HG03432 (cell line): Measurements from ENCODE around the gene FYB1.

Experiments
- ATAC-seq: cut with Tn5 transposase; IDR thresholded peaks from one replicate; pipeline ENCODE4 v1.9.1; 2021; ENCODE audit warnings: mild to moderate bottlenecking, moderate library complexity; ENCODE audit not compliant: unreplicated experiment

The FYB1 gene

DNA sequence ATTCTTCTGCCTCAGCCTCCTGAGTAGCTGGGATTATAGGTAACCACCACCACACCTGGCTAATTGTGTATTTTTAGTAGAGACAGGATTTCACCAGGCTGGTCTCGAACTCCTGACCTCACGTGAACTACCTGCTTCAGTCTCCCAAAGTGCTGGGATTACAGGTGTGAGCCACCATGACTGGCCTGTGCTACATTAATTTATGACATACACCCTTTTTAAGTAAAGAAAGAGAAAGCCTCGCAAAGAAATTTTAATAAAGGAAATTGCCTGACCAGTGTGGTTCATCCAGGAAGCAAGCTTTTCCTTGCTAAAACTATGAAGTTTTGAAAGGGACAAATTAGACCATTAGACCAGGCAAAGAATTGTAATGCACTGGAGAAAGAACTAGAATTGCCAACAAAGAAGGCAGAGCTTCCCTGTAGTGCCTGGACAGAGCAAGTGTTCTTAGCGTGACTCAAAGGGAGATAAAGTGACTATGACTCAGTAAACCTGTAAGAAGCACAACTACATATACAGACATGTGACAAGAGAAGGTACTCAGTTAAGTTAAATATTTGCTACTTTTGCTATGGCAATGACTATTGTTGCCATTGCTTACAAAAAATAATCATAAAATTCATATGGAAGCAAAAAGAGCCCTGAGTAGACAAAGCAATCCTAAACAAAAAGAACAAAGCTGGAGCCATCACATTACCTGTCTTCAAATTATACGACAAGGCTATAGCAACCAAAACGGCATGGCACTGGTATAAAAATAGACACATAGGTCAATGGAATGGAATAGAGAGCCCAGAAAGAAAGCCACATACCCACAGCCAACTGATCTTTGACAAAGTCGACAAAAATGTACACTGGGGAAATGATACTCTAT, 54.6 kb downstream of the FYB1 start:
- ATAC-seq = peak; percentile 85

DNA sequence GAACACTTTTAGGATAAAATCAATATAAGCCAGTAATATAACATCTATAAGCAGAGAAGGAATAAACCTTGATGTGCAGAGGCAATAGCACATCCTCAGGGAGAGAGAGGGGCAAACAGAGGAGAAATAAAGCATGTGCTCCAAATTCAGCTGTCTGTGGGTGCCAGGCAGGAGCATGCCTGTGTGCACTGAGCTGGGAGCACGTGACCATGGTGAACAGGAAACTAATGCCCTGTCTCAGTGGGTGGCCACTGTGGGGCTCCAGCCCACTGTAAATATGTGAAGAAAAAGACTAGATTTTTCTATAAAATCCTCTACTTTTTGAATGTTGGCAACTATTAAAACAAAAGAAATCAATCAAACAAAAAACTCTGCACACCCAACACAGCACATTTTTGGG, 55.3 kb downstream of the FYB1 start:
- ATAC-seq = peak; percentile 37

DNA sequence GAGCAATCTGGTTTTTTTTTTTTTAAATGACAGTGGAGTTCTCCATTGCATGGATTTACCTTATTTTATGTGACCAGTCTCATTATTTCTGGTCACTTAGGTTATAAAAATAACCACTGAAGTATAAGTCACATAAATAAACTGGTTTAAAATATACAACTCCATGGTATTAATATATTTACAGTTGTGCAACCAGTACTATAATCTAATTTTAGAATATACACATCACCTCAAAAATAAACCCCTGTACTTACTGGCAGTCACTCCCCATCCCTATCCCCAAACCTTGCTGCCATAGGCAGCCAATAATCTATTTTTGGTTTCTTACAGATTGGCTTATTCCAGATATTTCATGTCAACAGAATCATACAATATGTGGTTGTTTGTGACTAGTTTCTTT, 57.8 kb downstream of the FYB1 start:
- no peak for ATAC-seq

DNA sequence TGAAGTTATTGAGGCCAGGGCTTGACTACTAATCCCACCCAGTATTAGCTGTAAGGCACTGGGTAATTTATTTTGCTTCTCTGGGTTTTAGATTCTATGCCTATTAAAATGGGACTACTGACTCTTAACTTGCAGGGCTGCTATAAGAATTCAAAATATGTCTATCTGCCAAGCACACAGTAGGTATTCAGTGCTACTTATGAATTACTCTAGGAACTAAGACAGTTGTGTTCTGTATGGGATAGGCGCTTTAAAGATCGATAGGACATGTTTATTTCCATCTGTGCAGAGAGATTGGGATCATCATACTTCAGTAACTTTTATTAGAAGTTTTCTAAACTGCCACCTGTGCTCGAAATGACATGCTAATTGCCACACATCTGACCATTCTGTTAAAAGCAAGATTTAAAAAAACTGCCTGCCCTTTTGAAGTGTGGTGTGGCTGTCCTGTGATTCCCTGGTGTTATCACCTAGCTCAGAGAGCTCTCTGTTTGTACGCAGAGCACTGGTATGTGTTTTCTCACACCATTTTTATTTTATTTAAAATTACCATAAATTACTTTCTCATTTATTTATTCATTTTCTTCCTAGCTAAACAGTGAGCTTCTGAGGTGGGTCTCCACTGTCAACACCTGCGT, 58.7 kb downstream of the FYB1 start:
- no peak for ATAC-seq

DNA sequence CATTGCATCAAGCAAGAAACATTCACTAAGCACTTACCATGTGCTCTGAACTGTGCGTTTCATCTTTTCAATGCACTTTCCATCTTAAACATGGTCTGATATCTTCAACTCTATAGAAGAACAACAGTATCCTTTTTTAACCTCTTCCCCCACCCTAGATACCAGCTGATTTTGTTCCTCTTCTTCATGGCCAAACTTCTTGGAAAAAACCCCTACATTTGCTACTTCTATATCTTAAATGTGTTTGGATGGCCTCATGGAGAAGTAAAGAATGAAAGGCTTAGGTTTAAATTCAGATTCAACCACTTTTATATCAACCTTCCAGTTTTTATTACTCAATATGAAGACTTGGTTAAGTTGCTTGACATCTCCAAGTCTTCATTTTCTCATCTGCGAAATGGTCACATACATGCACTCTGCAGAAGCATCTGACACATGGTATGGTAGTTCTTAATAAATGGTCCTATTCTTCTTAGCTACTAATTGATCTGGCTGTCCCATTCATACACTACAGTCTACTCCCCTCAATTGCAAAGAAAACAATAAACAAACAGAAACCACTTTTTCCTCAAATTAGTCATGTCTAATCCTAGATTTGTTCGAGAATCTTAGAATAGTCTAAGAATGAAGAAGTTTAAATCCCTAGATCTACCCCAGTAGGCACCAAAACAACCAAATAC, 59.4 kb downstream of the FYB1 start:
- no peak for ATAC-seq

DNA sequence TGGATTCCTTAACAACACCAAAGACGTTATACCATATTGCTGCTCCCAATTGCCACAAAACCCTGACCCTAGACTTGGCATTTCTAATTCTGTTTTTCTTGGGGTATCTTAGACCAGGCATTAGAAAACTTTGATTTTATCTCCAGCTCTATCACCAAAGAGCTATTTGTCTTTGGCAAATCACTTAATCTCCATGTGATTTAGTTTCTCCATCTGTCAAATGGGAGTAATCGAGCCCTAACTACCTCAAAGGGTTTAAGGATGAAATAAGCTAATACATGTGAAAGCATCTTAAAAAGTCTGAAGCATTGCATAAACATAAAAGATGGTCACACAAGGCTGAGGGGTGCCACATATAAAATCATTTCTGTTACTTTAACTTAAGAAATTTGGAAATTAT, 60.6 kb downstream of the FYB1 start:
- no peak for ATAC-seq

DNA sequence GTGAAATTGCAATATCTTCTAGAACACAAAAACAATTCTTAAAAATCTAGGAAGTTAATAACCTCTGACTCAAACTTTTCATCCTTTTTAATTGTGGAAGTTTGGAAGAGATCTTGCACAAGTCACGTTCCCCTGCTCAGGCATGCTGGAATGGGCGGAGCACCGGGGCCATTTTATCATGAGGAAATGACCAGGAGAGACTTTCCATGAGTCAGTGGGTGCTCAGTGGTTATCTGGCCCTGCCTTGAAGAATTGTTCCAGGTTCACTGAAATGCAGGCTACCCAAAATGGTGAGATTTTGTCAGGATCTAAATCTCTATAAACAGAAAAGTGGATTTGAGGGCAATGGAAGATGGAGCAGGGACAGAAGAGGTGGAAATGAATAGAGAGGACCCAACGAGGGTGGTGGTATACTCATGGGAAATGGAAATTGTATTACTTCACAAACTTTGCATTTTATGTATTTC, 61.2 kb downstream of the FYB1 start:
- no peak for ATAC-seq

DNA sequence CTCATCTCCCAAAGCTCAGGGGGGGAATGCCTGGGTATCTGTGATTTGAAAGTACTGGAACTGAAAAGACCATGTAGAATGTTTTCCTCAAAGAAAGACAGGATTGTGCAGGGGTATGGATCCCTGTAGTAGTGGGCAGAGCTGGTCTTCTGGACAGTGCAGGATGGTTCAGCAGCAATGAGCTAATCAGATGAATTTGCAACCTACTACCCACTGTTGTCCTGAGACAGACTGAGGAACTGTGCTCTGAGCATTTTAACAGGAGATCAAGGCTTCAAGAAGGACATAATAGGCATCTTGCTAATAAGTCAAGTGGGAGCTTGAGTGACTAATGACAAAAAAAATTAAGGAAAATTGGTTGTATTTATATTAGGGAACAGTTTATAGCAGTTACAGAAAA, 61.7 kb downstream of the FYB1 start:
- no peak for ATAC-seq

DNA sequence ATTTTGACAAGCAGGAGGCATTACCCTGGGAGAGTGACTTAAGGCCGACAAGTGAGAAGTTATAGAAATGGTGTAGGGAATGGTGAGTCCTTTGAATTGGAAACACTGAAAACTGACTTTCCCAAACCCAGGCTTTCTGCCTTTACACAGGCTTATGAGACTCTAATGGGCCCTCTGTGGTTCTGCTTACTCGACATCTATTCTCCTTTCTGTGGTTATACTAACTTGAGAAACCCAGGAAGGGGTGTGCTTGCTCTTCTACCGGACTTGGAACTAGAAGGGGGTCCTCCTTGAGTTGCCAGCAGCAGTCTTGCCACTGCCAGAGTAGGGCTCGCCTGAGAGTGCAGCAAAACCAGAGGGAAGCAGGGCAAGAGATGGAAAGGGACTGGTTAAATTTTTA, 63.3 kb downstream of the FYB1 start:
- ATAC-seq = no peak

DNA sequence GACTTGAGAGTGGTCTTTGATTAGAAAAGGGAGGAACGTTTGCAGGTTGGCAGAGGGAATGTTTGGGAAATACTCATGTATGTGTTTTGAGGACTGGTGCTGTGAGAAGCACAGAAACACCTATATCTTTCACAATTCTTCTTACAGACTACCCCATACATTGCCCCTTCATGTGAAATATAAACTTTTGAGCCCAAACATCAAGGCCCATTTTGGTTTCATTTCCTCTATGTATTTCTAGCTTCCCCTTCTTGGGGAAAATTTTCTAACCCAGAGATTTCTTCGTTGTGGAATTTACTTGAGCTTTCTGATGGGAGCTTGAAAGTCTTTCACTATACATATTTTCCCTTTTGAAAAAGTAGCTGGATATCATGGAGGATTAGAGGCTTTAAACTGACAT, 67.6 kb downstream of the FYB1 start:
- no peak for ATAC-seq

DNA sequence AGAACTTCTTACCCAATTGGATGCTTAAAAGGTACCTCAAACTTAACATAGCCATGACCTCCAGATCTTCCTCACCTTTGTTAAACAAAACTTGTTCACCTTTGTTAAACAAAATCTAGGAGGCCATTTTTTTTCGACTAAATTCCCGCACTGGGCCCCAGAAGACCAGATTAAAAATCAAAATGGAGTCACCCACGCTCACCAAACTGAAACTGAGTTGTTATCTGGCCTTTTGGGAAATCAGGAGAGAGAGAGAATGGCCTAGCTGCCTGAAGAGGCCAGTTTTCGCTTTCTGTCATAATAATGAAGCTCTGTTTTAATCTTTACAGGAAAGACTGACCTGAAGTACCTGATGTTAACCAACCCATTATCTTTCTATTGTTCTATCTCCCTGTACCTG, 69.4 kb downstream of the FYB1 start:
- ATAC-seq = no peak

DNA sequence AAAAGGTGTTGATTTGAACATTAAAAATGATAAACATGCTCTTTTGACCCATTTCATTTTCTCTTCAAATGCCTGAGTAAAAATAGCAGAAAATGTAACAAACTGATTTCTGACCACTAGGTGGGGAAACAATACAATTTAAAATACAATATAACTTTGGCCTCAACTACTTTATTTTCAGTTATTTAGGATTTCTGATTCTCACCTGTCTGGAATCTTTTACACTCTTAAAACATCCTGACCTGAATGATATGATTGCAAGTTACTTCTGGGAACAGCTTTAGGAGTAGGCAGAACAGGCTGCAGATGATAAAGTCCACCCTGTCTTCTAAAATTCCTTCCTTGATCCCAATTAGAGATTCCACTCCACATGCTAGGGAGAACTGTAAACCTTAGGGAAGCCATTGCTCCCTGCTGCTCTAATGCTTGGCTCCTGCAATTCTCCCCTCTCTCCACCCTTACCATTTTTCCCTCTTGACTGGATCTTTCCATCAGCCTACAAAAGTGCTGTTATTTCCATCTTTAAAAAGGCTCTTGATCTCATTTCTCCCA, 70.3 kb downstream of the FYB1 start:
- no peak for ATAC-seq

DNA sequence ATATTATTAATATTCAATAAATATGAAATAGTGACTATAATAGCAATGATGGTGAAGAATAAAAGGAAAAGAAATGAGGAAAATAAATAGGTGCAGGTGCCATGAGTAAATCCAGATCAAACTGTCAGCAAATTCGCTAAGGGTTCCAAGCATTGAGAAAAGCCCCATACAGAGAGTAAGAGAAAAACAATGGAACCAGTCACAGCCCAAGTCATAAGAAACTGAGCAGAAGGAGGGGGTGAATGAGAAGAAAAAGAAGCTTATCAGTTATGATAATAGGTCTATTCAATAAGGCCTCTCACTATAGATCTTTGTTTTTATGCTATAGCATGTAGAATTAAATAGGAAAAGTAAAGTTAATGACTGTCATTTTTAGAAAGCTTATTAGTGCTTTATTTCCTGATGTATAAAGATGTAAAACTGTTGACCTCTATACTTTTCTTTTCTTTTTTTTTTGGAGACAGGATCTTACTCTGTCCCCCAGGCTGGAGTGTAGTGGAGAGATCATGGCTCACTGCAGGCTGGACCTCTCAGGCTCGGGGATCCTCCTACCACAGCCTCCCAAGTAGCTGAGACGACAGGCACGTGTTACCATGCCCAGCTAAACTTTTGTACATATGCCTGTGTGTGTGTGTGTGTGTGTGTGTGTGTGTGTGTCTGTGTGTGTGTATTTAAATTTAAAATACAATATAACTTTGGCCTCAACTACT, 72.4 kb downstream of the FYB1 start:
- ATAC-seq = no peak

DNA sequence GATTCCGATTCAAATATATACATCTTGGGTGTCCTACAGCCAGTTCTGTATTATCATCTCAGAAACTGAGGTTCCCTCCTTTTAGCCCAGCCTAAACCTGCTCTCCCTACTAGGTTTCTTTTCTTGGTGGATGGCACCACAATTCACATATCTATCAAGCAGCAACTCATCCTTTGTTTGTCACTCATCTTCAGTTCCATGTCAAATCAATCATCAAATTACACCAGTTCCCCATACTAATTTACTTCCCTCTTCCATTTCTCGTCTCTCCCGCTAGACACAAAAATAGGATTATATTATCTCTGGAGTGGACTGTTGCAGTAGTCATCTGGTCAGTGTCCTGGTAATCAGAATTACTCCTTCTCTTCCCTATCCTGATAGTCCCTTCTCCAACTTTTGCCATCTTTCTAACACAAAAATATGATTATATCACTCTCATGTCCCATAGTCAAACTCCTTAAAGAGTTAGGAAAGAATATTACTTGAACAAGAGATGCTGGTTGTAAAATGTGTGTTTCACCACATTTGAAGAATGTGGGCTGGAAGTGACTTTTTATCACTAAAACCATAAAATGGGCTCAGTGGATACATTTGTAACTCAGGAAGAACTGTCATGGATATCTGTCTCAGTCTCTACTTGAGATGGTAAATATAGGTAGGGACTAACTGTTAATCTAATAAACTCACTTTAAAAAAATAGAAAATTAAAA, 76.1 kb downstream of the FYB1 start:
- no peak for ATAC-seq

DNA sequence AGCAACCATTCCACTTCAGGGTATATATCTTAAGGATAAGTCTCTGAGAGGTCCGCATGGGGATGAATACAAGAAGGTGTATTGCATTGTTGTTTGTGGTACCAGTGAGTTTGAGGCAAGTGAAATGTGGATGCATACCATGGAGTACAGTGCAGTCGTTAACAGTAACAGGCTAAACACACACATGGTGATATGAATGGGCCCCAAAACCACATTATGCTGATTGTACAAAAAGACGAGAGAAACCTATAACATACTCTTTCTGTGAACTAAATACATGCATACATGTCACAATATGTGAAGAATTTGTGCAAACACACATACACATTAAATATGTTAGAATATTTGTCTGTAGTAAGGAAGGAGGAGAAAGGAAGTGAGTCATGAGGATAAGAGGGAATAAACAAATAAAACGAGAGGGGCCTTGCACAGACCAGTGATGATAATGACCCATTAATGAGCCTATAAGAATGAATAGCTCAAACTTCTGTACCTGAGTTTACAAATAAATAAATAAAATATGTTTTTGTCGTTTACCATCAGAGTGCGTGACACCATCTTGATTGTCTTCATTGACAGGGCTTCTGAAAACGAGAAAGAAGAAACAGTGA, 78.7 kb downstream of the FYB1 start:
- no peak for ATAC-seq

DNA sequence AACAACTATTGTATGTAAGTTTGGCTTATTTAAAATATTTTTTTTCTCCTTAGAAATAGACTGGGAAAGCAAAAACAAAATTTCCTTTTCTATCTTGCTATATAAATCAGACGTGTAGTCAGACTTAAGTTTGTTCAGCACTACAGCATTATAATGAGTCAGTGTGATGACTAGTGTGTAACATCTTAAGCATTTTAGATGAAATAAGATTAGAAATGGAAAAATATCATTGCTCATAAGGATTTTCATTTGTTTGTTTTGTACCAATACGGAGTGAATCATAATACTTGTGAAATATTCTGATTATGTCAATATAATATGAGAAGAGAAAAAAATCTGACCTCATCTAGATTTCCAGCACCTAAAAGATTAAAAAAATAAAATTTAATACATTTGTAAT, 80.5 kb downstream of the FYB1 start:
- ATAC-seq = no peak

DNA sequence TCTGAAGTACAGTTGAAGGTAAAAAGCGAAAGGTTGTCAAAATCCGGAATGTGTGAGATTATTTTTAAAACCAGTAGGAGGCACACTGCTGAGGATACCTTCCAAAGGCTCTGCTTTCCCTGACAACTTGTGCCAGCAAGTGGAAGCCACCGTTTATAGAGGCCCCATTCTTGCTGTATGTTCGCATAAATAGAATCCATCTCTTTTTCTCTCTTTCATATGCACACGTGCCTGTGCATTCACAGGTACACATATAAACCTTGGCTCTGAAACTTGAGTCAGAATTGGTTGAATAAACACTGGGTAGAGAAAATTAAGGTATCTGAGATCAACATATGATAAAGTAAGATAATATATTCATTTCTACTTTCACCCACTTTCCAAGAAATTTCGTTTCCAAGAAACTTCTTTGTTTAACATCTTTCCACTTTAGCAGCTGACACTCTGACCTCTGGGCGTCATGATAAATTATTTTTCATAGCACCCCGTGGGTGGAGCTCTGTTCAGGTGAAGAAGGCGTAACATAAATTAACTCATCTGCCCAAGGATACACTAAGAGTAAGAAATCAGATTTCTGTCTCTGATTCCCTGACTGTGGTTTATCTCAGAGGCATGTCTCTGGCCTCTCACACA, 81.4 kb downstream of the FYB1 start:
- ATAC-seq = no peak

DNA sequence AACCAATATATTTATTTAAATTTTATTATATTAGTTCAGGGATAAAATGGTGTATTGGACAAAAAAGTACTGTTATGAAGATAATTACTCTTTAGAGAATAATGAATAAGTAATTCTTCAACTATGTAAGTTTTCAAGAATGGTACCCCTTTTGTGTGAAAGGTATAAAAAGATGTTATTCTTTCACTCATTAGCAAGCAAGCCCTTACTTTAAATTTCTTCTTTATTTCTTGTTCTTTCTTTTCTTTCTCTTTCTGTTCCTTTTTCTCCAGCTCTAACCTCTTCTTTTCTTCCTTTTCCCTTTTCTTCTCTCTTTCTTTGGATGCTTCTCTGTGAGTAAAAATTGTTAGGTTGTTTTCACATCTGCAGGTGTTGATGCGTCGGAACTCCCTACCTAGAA, 82.0 kb downstream of the FYB1 start:
- no peak for ATAC-seq

DNA sequence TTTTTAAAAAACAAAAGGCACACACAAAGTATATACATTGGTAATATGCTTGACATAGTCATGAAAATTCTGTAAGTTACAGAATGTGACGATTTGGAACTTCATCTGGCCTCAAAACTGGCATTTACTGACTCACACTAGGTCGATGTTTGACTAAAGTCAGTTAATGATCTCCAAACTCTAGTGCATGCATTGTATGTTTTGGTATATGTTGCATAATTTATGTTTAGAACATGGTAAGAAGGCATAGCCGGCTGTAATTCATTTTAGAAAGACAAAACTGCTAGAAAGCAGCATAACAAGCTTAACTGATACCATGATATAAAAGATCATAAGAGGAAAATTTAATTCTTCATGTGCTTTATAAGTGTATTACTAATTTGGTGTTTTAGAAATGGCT, 86.6 kb downstream of the FYB1 start:
- no peak for ATAC-seq

DNA sequence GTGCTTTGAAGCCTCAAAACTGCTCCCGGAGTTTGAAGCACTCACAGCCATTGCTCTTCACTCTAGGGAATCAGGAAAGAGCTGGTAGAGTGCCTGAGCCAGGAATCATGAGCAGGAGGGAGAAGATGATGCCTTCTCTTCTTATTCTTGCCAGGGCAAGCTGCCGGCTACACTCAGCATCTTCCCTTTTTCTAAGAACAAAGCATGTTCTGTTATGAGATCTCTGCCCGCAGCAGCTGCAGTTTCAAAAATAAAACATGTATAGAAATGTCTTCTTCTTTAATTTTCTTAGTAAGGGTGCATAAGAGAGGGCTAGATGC, 87.3 kb downstream of the FYB1 start:
- no peak for ATAC-seq
